Fibroblast of mammary gland (primary cell): ENCODE measurements around the gene SPTLC1.
A peak's percentile ranks its signal among the peaks of the same experiment; 100 is the strongest.
"Not testable (repeated sequence)": the region's sequence is repeated elsewhere in the genome, so short reads cannot be mapped to it uniquely, and the experiment has no call there.

Source experiments
- DNase-seq: peaks from one replicate; pipeline ENCODE4 v3.0.0-alpha.2; 2010; ENCODE audit warnings: low read depth
- H3K4me3 ChIP-seq: 2 replicates; pipeline ENCODE4 v1.5.1; 2011; ENCODE audit warnings: low read depth, mild to moderate bottlenecking, low read length, moderate library complexity; ENCODE audit not compliant: control insufficient read depth
- TF ChIP-seq, protein P1 (sequence below): conservative IDR thresholded peaks from 2 replicates; pipeline ENCODE4 v1.5.1; 2011; ENCODE audit warnings: low read depth, low read length, inconsistent platforms; ENCODE audit not compliant: control insufficient read depth, insufficient read depth

SPTLC1 gene

DNA sequence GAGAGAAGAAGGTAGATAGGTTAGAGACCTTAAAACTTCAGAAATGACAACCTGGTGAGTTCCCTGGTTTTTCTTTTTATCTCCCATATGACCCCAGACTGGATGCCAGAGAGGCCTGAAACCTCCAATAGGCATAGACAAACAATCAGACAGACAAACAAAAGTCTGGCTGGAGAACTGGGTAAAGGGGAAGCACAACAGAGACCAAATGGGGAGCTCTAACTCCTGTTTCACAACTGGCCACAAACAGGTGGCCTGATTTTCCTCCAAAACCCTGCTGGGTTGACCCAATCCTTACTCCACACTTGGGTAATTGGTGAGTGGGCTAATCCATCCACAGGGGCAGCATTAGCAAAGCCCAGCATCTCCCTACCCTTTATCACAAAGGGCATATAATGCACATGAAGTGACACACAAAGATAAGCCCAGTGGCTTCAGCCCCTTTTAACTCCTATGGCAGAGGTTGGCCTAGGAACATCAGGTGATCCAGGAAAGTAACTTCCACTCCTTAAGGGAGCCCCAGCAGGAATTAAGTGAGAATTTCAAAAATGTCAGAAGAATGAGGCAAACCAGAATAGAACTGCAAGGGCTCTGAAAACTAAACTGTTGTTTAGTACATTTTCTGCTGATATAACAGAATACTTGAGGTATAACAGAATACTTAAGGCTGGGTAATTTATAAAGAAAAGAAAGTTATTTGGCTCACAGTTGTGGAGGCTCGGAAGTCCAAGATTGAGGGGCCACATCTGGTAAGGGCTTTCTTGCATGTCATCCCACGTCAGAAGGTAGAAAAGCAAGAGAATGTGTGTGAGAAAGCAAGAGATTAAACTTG lies 104.3 kb downstream of the SPTLC1 start:
- no peak overlapping the region for H3K4me3 ChIP-seq
- peak; percentile 16 for DNase-seq
- TF ChIP-seq, protein P1, sequence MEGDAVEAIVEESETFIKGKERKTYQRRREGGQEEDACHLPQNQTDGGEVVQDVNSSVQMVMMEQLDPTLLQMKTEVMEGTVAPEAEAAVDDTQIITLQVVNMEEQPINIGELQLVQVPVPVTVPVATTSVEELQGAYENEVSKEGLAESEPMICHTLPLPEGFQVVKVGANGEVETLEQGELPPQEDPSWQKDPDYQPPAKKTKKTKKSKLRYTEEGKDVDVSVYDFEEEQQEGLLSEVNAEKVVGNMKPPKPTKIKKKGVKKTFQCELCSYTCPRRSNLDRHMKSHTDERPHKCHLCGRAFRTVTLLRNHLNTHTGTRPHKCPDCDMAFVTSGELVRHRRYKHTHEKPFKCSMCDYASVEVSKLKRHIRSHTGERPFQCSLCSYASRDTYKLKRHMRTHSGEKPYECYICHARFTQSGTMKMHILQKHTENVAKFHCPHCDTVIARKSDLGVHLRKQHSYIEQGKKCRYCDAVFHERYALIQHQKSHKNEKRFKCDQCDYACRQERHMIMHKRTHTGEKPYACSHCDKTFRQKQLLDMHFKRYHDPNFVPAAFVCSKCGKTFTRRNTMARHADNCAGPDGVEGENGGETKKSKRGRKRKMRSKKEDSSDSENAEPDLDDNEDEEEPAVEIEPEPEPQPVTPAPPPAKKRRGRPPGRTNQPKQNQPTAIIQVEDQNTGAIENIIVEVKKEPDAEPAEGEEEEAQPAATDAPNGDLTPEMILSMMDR, result no peak

- not testable (repeated sequence) for H3K4me3 ChIP-seq
- peak; percentile 29 for DNase-seq
Observed at GRCh38 chr9:92010253-92010652, 105.0 kb downstream of the SPTLC1 start.

DNA sequence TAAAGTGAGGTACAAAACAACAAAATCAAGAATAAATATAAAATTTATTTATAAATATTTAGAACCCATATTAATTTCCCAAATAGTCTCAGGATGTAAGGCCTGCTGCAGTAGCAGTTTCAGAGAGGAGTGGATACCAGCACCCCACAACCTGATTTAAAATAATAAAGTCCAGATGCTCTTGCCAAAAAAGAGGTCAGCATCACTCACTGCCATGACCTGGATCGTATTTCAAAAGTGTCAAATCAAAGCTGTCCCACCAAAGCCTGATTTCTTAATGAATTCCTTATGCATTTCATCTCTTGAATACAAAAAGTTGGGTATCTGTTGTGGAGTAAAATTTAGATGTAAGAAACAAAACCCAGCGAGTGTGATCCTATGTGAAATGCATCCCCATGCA lies 107.2 kb downstream of the SPTLC1 start:
- DNase-seq, result peak; percentile 10
- TF ChIP-seq, protein P1, result no peak

DNA sequence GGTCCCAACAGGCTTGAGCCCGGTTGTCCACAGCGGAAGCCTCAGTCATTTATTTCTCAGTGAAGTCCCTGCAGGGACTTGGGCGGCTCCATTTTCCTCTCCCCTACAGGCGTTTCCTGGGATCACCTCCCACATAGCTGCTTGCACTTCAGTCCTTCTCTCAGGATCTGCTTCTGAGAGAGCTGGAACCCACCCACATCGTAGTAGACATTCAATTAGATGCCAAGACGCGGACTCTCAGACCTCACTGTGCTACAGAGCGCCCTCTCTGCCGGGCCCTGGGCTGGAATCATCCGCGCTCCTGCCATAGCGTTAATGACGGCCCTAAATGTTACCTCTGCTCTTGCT lies 111.2 kb downstream of the SPTLC1 start:
- no peak overlapping the region for H3K4me3 ChIP-seq
- no peak for DNase-seq
- TF ChIP-seq, protein P1, result no peak

More for the DNA sequence above, 107.2 kb downstream of the SPTLC1 start:
- H3K4me3 ChIP-seq, result no peak overlapping the region

GRCh38 chr9:92003308-92004044 lies 111.7 kb downstream of the SPTLC1 start:
- H3K4me3 ChIP-seq, result no peak overlapping the region
- DNase-seq, result no peak
- TF ChIP-seq, protein P1, result no peak

DNA sequence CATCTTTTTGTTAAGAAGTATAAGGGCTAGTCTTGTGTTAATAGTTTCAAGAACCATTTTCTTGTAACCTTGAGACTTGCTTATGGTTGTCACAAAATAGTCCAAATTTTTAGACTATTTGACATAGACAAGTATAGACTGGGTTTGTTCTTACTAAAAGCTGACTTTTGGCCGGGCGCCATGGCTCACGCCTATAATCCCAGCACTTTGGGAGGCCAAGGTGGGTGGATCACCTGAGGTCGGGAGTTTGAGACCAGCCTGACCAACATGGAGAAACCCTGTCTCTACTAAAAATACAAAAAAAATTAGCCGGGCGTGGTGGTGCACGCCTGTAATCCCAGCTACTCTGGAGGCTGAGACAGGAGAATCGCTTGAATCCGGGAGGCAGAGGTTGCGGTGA lies 113.3 kb downstream of the SPTLC1 start:
- not testable (repeated sequence) for H3K4me3 ChIP-seq, DNase-seq

- TF ChIP-seq, protein P1, result no peak
- DNase-seq, result peak; percentile 76
- no peak overlapping the region for H3K4me3 ChIP-seq
Observed at GRCh38 chr9:92001244-92001643, 114.0 kb downstream of the SPTLC1 start.
